Astrocyte (in vitro differentiated cells and primary cell): ENCODE results near the gene NCAPD3.

Experiments
- CTCF ChIP-seq: IDR thresholded peaks from 2 replicates; pipeline ENCODE4 v1.5.1; 2011; ENCODE audit warnings: low read depth, mild to moderate bottlenecking, inconsistent platforms, low read length, moderate library complexity; ENCODE audit not compliant: insufficient read depth
- EZH2 ChIP-seq: IDR thresholded peaks from 2 replicates; pipeline ENCODE4 v1.6.1; 2012; ENCODE audit warnings: mild to moderate bottlenecking, low read length, inconsistent platforms; ENCODE audit not compliant: insufficient read depth

GRCh38 chr11:134140961-134141490 lies 82.7 kb downstream of the NCAPD3 start:
- TF ChIP-seq CTCF (no peak), EZH2 (no peak)
